ENCODE data around the gene POLR3B. TPM values are rescaled to one million over a fixed set of nuclear protein-coding genes. Genes with fewer than 3 reads are reported as not detected.
A peak's percentile ranks its signal among the peaks of the same experiment; 100 is the strongest.

The POLR3B gene
- total RNA-seq, 6 donors from 2014 or later: 7.2 to 14.7 (median 10.6) TPM

GRCh38 chr12:106360400-106360994 is 2.9 kb downstream of the POLR3B start:
- 91 to 96% methylated on average over 5 of the region's 5 CpGs for WGBS, 2 donors
- no peak for ATAC-seq (ENCODE audit: low FRiP score in 2 of 2)
- no peaks in the 10 kb centered on the region for H3K9me3 ChIP-seq
- H3K27ac ChIP-seq: peak overlapping the region in 1 of 4 donors; percentile 8
- H3K4me3 ChIP-seq: no peak overlapping the region
- TF ChIP-seq POLR2A (IDR thresholded peaks at IDR 0.05) (no peak), CTCF (IDR thresholded peaks at IDR 0.05) (no peak), POLR2AphosphoS5 (IDR thresholded peaks at IDR 0.05) (no peak), EP300 (IDR thresholded peaks at IDR 0.05) (no peak)
- H3K27me3 ChIP-seq: no peaks in the 10 kb centered on the region
- H3K4me1 ChIP-seq: peaks cover 10 to 32% (median 19%) of the 10 kb centered on the region in 4 donors
- no peak for DNase-seq
- no peaks in the 10 kb centered on the region for H3K36me3 ChIP-seq

- Histone ChIP-seq H3K27ac (no peak overlapping the region), H3K4me1 (peaks cover 3 to 23% (median 17%) of the 10 kb centered on the region in 4 donors), H3K36me3 (peaks cover 0 to 19% (median 2%) of the 10 kb centered on the region in 4 donors), H3K9me3 (no peaks in the 10 kb centered on the region), H3K27me3 (no peaks in the 10 kb centered on the region), H3K4me3 (no peak overlapping the region)
- 78 to 91% methylated on average over 4 of the region's 4 CpGs for WGBS, 2 donors
- no peak for TF ChIP-seq CTCF (IDR thresholded peaks at IDR 0.05)
- TF ChIP-seq EP300 (IDR thresholded peaks at IDR 0.05): no peak
- TF ChIP-seq POLR2A (IDR thresholded peaks at IDR 0.05): no peak
- ATAC-seq (ENCODE audit: low FRiP score in 2 of 2) (no peak), DNase-seq (no peak)
Measured at GRCh38 chr12:106362971-106363370, 5.4 kb downstream of the POLR3B start.

- Histone ChIP-seq H3K27ac (no peak overlapping the region), H3K36me3 (peaks cover 0 to 21% (median 3%) of the 10 kb centered on the region in 4 donors), H3K4me1 (peaks cover 0 to 13% (median 6%) of the 10 kb centered on the region in 4 donors), H3K27me3 (no peaks in the 10 kb centered on the region), H3K9me3 (no peaks in the 10 kb centered on the region), H3K4me3 (no peak overlapping the region)
- 92 to 95% methylated on average over 4 of the region's 4 CpGs for WGBS, 2 donors
- TF ChIP-seq CTCF (IDR thresholded peaks at IDR 0.05): no peak
- TF ChIP-seq POLR2AphosphoS5 (IDR thresholded peaks at IDR 0.05): no peak
- no peak for TF ChIP-seq POLR2A (IDR thresholded peaks at IDR 0.05)
- no peak for TF ChIP-seq EP300 (IDR thresholded peaks at IDR 0.05)
- ATAC-seq (ENCODE audit: low FRiP score in 2 of 2) (no peak), DNase-seq (no peak)
Measured at GRCh38 chr12:106364261-106364660, 6.7 kb downstream of the POLR3B start.

GRCh38 chr12:106369624-106370346 is 12.2 kb downstream of the POLR3B start:
- H3K27ac ChIP-seq: peak overlapping the region in 3 of 4 donors; percentile 49 to 70 (median 64)
- ATAC-seq (ENCODE audit: low FRiP score in 2 of 2): peak in 1 of 2 donors; percentile 72
- 62 to 79% methylated on average over 6 of the region's 6 CpGs for WGBS, 2 donors

More at GRCh38 chr12:106369624-106370346, 12.2 kb downstream of the POLR3B start:
- DNase-seq: peak in 1 of 2 donors; percentile 27
- TF ChIP-seq CTCF (IDR thresholded peaks at IDR 0.05): no peak
- peak in 1 of 4 donors; percentile 3 for TF ChIP-seq EP300 (IDR thresholded peaks at IDR 0.05)
- Histone ChIP-seq H3K9me3 (no peaks in the 10 kb centered on the region), H3K27me3 (no peaks in the 10 kb centered on the region), H3K36me3 (peaks cover 0 to 45% (median 6%) of the 10 kb centered on the region in 4 donors), H3K4me1 (no peaks in the 10 kb centered on the region), H3K4me3 (no peak overlapping the region)
